Stimulated activated CD4-positive, alpha-beta T cell treated with anti-CD3 and anti-CD28 coated beads, Interleukin-4, amount 100 ng/mL, for 4 hours (primary cell): ENCODE measurements around the gene LIX1L.

Source experiments
- DNase-seq, 2 experiments: peaks; one replicate each; pipeline ENCODE4 v3.0.0-alpha.2; 2020

LIX1L gene

DNA sequence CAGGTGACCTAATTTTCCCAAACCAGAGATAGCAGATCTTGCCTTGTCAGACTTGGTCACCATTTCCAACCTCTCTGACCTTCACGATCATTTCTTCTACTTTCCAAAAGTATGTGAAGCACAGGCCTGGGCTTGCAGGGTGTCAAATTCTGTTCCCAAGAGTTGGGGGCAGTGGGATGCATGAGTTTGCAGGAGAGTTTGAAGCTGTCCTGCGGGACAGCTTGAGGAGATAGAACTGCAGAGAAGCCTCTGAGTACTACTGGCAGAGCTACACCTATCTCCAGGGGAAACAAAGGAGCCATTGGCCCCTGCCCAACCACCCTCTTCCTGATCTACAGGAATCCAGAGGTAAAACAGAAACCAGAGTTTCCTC is 27.3 kb upstream of the LIX1L start:
- DNase-seq: no peak

- no peak for DNase-seq
These were observed 26.4 kb upstream of the LIX1L start for GRCh38 chr1:145983960-145984830.

DNA sequence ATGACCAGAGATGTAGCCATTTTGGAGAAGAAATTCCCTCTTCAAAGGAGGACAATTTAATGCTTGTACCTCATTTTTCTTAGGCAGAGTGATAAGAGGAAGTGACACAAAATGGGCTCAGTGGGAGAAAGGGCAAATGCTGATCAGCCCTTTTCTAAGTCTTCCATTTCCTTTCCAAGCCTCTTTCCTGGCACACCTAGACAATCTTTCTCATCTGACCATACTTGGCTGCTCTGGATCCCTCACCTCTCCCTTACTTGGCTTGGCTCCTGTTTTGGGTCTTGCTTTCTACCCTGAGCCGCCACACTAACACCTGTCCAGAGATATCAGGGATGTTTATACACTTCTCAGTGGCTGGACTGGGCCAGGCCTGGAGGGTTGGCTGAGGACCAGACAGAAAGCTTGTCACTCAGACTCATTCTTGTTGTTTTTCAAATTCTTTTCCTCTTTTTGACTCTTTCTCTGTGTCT is 25.4 kb upstream of the LIX1L start:
- no peak for DNase-seq

GRCh38 chr1:145982010-145982723 is 24.4 kb upstream of the LIX1L start:
- no peak for DNase-seq

DNA sequence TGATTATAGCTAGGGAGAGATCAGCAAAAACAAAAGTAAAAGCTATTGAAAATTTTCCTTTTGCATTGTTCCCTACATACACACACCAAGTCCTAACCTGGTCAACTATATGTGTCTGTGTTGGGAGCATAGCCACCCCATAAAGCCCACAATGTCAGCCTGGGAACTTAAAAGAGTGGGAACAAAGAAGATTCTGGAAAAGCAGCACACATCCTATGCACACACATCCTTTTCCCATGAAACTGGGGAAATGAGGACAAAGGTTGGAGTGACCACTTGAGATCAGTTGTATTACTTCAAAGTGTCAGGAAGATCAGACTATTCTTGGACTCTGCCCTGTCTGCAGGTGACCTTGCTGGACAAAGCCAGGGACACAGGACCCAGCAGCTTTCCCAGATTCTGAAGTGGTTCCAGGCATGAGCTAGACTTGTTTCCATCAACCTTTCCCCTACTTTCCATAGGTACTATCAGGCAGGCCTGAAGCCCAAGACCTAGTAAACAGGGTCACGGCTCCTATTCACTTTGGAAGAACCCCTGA is 22.7 kb upstream of the LIX1L start:
- no peak for DNase-seq

DNA sequence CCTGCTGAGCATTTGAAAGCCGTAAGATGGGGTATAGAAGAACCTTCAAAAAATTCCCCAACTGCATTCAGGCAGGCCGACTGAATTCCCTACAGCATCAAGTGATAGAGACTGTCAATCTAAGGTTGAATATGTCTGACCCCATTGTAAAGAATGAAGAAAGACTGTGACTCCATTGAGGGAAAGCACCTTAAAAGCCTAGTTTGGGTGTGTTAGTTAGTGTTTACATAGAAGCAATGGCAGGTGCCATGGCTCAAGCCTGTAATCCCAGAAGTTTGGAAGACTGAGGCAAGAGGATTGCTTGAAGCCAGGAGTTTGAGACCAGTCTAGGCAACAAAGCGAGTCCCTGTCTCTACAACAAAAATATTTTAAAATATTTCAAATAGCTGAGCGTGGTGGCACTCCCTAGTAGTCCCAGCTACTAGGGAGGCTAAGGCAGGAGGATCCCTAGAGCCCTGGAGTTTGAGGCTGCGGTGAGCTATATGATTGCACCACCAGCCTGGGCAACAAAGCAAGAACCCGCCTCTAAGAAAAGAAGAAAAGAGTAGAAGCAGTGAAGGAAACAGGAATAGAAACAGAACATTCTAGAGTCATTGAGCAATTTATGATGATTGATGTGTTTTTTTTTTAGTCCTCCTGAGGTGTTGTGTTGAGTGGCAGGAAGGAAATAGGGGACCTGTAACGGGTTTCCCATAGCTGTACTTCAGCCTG is 22.1 kb upstream of the LIX1L start:
- no peak for DNase-seq

- DNase-seq: peak; percentile 57 to 82
These were observed 21.3 kb upstream of the LIX1L start for GRCh38 chr1:145978854-145979745.

- no peak for DNase-seq
These were observed 20.6 kb upstream of the LIX1L start for GRCh38 chr1:145978471-145978853.

- peak; percentile 56 to 71 for DNase-seq
These were observed 20.0 kb upstream of the LIX1L start for GRCh38 chr1:145977486-145978470.

DNA sequence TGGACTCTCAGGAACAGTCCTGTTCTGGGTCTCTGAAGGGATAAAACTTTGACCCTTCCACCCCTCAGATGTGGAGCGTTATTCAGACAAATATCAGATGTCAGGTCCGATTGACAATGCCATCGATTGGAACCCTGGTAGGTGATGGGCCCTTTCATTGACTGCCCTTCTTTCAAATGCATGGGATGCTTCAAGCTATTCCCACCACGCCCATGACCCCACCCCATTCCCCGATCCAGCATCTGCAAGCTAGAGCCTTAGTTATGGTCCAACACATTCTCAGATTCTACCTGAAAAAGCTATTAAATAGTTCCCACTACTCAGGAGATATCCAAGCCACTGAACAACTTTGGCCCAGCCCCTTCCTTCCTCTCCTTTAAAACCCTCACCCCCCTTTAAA is 19.2 kb upstream of the LIX1L start:
- DNase-seq: no peak

GRCh38 chr1:145975216-145975615 is 17.4 kb upstream of the LIX1L start:
- DNase-seq: no peak

- DNase-seq: no peak
These were observed 16.9 kb upstream of the LIX1L start for GRCh38 chr1:145974721-145975120.

- DNase-seq: no peak
These were observed 14.8 kb upstream of the LIX1L start for GRCh38 chr1:145972580-145972979.

DNA sequence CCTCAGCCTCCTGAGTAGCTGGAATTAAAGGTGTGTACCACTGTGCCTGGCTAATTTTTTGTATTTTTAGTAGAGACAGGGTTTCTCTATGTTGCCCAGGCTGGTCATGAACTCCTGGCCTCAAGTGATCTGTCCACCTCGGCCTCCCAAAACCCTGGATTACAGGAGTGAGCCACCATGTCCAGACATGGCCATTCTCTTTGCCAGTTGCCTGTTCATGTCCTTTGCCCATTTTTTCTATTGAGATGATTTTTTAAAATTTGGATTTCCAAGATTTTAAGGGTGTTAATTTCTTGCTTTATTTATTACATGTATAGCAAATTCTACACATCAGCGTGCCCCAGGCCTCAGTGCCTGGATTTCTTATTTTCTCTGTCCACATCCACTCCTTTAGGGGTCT is 9.5 kb upstream of the LIX1L start:
- no peak for DNase-seq

GRCh38 chr1:145965119-145965744 is 7.4 kb upstream of the LIX1L start:
- DNase-seq: no peak

GRCh38 chr1:145964328-145965118 is 6.7 kb upstream of the LIX1L start, which contains the start of the genes ANKRD34A and POLR3GL:
TSS of gene ANKRD34A (minus strand) at chr1:145964575. CDS start at chr1:145961759, 2,816 bp downstream.
TSS of gene POLR3GL (plus strand) at chr1:145964690. CDS start at chr1:145974866, 10,176 bp downstream.
- DNase-seq: peak; percentile 85 to 90

- DNase-seq: no peak
These were observed 5.6 kb upstream of the LIX1L start for GRCh38 chr1:145963265-145964019.
